ENCODE measurements around the gene MTM1.

Gene MTM1

DNA sequence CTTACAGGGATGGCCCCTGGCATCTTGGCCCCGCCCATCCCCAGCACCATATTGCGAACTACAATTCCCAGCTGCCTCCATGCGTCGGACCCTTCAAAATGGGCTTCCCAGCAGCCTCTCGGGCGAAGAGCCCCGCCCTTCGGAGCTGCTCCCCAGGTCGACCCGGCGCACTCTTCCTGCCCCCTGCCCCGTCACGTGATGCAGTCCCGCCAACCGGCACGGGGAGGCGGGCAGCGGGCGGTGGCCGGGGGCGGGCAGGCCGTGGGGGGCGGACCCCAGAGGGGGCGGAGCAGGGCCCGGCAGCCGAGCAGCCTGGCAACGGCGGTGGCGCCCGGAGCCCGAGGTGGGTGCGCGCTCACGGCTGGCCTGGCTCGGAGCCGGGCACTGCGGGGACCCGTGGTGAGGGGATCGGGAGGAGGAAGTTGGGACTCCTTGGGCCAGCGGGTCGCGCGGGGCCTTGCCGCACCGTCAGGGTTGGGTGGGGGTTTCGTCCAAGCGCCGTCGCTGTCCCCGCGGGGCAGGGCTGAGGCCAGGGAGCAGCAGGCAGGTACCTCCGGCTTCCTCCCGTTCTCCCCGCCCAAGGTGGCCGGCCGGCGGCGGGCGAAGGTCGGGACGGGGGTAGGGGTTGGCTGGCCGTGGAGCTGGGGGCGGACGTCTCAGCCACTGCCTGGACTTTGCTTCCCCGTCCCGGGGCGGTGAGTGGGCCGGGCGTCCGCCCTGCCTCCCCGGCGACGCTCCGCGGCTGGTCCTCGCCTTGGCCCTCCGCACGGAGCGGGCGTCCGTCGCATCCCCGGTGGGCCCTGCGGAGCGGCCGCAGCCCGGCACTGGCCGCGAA is at the start of gene MTM1:
TSS of gene MTM1 (plus strand) at position 302 of the 835 bp plus-strand sequence. CDS start 23,994 bp downstream, outside the sequence.
- TF ChIP-seq, protein P1, sequence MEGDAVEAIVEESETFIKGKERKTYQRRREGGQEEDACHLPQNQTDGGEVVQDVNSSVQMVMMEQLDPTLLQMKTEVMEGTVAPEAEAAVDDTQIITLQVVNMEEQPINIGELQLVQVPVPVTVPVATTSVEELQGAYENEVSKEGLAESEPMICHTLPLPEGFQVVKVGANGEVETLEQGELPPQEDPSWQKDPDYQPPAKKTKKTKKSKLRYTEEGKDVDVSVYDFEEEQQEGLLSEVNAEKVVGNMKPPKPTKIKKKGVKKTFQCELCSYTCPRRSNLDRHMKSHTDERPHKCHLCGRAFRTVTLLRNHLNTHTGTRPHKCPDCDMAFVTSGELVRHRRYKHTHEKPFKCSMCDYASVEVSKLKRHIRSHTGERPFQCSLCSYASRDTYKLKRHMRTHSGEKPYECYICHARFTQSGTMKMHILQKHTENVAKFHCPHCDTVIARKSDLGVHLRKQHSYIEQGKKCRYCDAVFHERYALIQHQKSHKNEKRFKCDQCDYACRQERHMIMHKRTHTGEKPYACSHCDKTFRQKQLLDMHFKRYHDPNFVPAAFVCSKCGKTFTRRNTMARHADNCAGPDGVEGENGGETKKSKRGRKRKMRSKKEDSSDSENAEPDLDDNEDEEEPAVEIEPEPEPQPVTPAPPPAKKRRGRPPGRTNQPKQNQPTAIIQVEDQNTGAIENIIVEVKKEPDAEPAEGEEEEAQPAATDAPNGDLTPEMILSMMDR (conservative IDR thresholded peaks at IDR 0.05; ENCODE audit: low read length): no peak
- TF ChIP-seq EZH2phosphoT487 (IDR thresholded peaks at IDR 0.05; ENCODE audit: borderline replicate concordance): no peak
- Histone ChIP-seq H2AFZ (ENCODE audit: low read length) (peak within 1 kb of the TSS; percentile 74), H3K9me3 (ENCODE audit: insufficient read depth, low read depth, low read length) (no peaks in the 10 kb centered on the region)

DNA sequence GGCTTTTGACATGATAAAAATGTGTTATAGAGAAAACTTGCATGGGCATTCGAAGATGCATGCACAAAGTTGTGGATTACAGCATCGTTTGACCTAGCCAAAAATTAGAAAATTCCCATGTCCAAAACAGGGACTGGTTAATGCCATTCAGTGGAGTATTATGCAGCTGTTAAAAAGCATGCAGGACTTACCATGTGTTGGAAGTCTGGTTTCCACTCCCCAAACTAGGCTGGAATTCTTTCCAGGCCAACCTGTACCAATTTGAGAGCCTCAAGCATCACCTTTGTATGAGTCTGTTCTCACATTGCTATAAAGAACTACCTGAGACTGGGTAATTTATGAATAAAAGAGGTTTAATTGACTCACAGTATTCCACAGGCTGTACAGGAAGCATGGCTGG is 45.9 kb upstream of the MTM1 start:
- TF ChIP-seq EZH2phosphoT487 (IDR thresholded peaks at IDR 0.05; ENCODE audit: borderline replicate concordance): no peak
- TF ChIP-seq, protein P1 (conservative IDR thresholded peaks at IDR 0.05; ENCODE audit: low read length): no peak
- no peaks in the 10 kb centered on the region for H3K9me2 ChIP-seq (replicated peaks; ENCODE audit: low read depth, low read length)
- H2AFZ ChIP-seq (ENCODE audit: low read length): no peak overlapping the region
- no peaks in the 10 kb centered on the region for H3K27me3 ChIP-seq (ENCODE audit: insufficient read depth, low read length, poor library complexity, severe bottlenecking)
- no peaks in the 10 kb centered on the region for H3K79me2 ChIP-seq (ENCODE audit: insufficient read depth, low read length)
- no peak overlapping the region for H3K4me2 ChIP-seq (ENCODE audit: low read depth, low read length, poor library complexity, severe bottlenecking)
- no peaks in the 10 kb centered on the region for H3K4me1 ChIP-seq (ENCODE audit: insufficient read depth, low read length, poor library complexity, severe bottlenecking)
- no peaks in the 10 kb centered on the region for H3K9me3 ChIP-seq (ENCODE audit: insufficient read depth, low read depth, low read length)
- H3F3A ChIP-seq (ENCODE audit: low read depth): no peaks in the 10 kb centered on the region
- no peak overlapping the region for H3K9ac ChIP-seq (ENCODE audit: low read depth, low read length, poor library complexity, severe bottlenecking)
- H3K4me3 ChIP-seq (ENCODE audit: low read length, poor library complexity, severe bottlenecking): no peak overlapping the region
- no peaks in the 10 kb centered on the region for H3K36me3 ChIP-seq (ENCODE audit: insufficient read depth, low read length)
- no peaks in the 10 kb centered on the region for H4K20me1 ChIP-seq (ENCODE audit: insufficient read depth, low read length, poor library complexity, severe bottlenecking)

More for the DNA sequence above, at the start of gene MTM1:
- peak within 1 kb of the TSS; percentile 79 for H3K9ac ChIP-seq (ENCODE audit: low read depth, low read length, poor library complexity, severe bottlenecking)
- H3K79me2 ChIP-seq (ENCODE audit: insufficient read depth, low read length): peaks cover 39% of the 10 kb centered on the region
- no peaks in the 10 kb centered on the region for H4K20me1 ChIP-seq (ENCODE audit: insufficient read depth, low read length, poor library complexity, severe bottlenecking)
- H3F3A ChIP-seq (ENCODE audit: low read depth): no peaks in the 10 kb centered on the region
- H3K4me2 ChIP-seq (ENCODE audit: low read depth, low read length, poor library complexity, severe bottlenecking): peak within 1 kb of the TSS; percentile 79
- peak within 1 kb of the TSS; percentile 82 for H3K4me3 ChIP-seq (ENCODE audit: low read length, poor library complexity, severe bottlenecking)
- no peaks in the 10 kb centered on the region for H3K9me2 ChIP-seq (replicated peaks; ENCODE audit: low read depth, low read length)
- peaks cover 29% of the 10 kb centered on the region for H3K4me1 ChIP-seq (ENCODE audit: insufficient read depth, low read length, poor library complexity, severe bottlenecking)
- H3K36me3 ChIP-seq (ENCODE audit: insufficient read depth, low read length): no peaks in the 10 kb centered on the region
- no peaks in the 10 kb centered on the region for H3K27me3 ChIP-seq (ENCODE audit: insufficient read depth, low read length, poor library complexity, severe bottlenecking)

DNA sequence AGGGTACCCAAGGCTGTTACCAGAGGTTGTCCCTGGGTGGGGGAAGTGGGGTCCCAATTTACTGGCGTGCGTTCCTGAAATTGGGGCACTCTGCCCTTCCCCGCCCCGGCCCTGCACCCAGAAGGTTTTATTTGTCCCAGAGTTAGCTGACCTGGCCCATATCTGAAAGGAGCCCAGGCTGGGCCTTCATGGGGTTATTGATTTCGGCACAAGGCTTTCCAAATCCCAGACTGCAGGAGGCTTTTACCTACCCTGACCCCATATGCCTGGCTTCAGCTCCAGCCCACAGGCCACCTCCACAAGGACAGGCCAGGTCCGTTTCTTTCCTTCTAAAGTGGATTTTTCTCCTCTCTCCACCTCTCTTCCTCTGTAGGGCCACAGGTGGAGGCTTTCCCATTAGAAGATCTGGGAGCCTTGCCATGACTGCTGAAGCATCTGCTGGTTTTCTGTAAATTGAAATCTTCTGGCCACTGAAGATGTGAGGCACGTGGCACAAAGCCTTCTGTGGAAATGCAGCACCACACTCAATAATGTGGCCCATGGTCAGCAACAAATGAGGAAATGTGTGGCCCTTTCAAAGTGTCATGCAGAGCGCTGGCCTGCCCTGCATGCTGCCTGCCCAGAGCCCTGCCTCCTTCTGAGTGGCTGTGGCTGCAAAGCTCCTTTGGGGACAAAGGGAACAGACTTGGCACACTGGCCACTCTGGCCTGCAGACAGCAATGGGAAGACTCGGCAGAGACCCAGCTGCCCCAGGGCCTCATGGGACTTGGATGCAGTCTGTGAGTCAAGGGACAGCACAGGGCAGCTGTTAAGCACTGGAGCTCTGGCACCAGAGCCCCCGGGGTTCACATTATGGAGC is 43.1 kb upstream of the MTM1 start:
- no peaks in the 10 kb centered on the region for H3K9me2 ChIP-seq (replicated peaks; ENCODE audit: low read depth, low read length)
- no peak overlapping the region for H3K9ac ChIP-seq (ENCODE audit: low read depth, low read length, poor library complexity, severe bottlenecking)
- TF ChIP-seq, protein P1 (conservative IDR thresholded peaks at IDR 0.05; ENCODE audit: low read length): no peak
- TF ChIP-seq EZH2phosphoT487 (IDR thresholded peaks at IDR 0.05; ENCODE audit: borderline replicate concordance): no peak
- H3K4me1 ChIP-seq (ENCODE audit: insufficient read depth, low read length, poor library complexity, severe bottlenecking): no peaks in the 10 kb centered on the region
- no peaks in the 10 kb centered on the region for H3F3A ChIP-seq (ENCODE audit: low read depth)
- H3K27me3 ChIP-seq (ENCODE audit: insufficient read depth, low read length, poor library complexity, severe bottlenecking): no peaks in the 10 kb centered on the region
- H4K20me1 ChIP-seq (ENCODE audit: insufficient read depth, low read length, poor library complexity, severe bottlenecking): no peaks in the 10 kb centered on the region
- H3K4me3 ChIP-seq (ENCODE audit: low read length, poor library complexity, severe bottlenecking): no peak overlapping the region
- H3K36me3 ChIP-seq (ENCODE audit: insufficient read depth, low read length): no peaks in the 10 kb centered on the region
- no peak overlapping the region for H3K4me2 ChIP-seq (ENCODE audit: low read depth, low read length, poor library complexity, severe bottlenecking)
- H3K79me2 ChIP-seq (ENCODE audit: insufficient read depth, low read length): no peaks in the 10 kb centered on the region
- no peaks in the 10 kb centered on the region for H3K9me3 ChIP-seq (ENCODE audit: insufficient read depth, low read depth, low read length)
- H2AFZ ChIP-seq (ENCODE audit: low read length): no peak overlapping the region
